GM12878 (cell line): ENCODE results near the gene RAD51B. TPM values are rescaled to one million over a fixed set of nuclear protein-coding genes. Genes with fewer than 3 reads are reported as not detected.

Experiments used
- ATAC-seq: fragments of 200-7000 bp; cut with Tn5 transposase; 3 replicates; pipeline ENCODE4 v1.9.1; 2020; ENCODE audit warnings: mild to moderate bottlenecking, moderate library complexity
- BruUV-seq: library from RNA; stranded (reverse); fragments of 400-500 nt; replicated peaks from 2 replicates; lab custom pipeline; 2021; lab: Mats Ljungman, UMichigan
- CTCF ChIA-PET: fragments of 300-600 bp; sonication (Branson Sonifier 250); formaldehyde crosslinking; extraction: SDS; loops from one replicate; lab custom pipeline; 2021; ENCODE audit warnings: inconsistent platforms; lab: Yijun Ruan, JAX
- POLR2A ChIA-PET: fragments of 350-600 bp; formaldehyde crosslinking; extraction: SDS; loops from one replicate; lab custom pipeline; 2021; ENCODE audit warnings: inconsistent platforms; lab: Charles Lee
- RAD21 ChIA-PET: fragments of 300-600 bp; sonication (Branson Sonifier 250); formaldehyde crosslinking; loops from one replicate; lab custom pipeline; 2023; ENCODE audit warnings: antibody characterized with exemption; ENCODE audit not compliant: unreplicated experiment; lab: Charles Lee
- SMC1A ChIA-PET: fragments of 300-600 bp; sonication (Branson Sonifier 250); formaldehyde crosslinking; loops from one replicate; lab custom pipeline; 2023; ENCODE audit not compliant: unreplicated experiment, uncharacterized antibody; lab: Charles Lee
- DNase-seq: peaks from one replicate; pipeline ENCODE4 v3.0.0-alpha.2; 2011; ENCODE audit warnings: low read depth, low spot score
- FAIRE-seq: peaks from 3 replicates; lab custom pipeline; 2011; peaks lifted over from hg19 to GRCh38; lab: Jason Lieb, UNC
- H2AFZ ChIP-seq: 2 replicates; pipeline ENCODE4 v1.6.0; 2011; ENCODE audit warnings: low read depth, low read length, control low read depth; ENCODE audit not compliant: control insufficient read depth
- H3K27ac ChIP-seq: 2 replicates; pipeline ENCODE4 v1.5.1; 2011; ENCODE audit warnings: control low read depth; ENCODE audit not compliant: control insufficient read depth, insufficient read depth
- H3K27me3 ChIP-seq, 2 experiments: replicated peaks in 1 of 2; 2 replicates each; pipeline versions ENCODE4 v1.6.0 to v1.6.1; 2011; ENCODE audit warnings: low read length in 1 of 2; ENCODE audit not compliant: control insufficient read depth in 2 of 2, insufficient read depth in 2 of 2
- H3K36me3 ChIP-seq, 2 experiments: 2 replicates each; pipeline ENCODE4 v1.5.1; 2011; ENCODE audit warnings: low read length in 1 of 2; ENCODE audit not compliant: control insufficient read depth in 2 of 2, insufficient read depth in 2 of 2
- H3K4me1 ChIP-seq: 2 replicates; pipeline ENCODE4 v1.6.1; 2011; ENCODE audit warnings: mild to moderate bottlenecking, low read length, moderate library complexity, mixed read lengths; ENCODE audit not compliant: control insufficient read depth, insufficient read depth
- H3K4me2 ChIP-seq: 2 replicates; pipeline ENCODE4 v1.6.0; 2011; ENCODE audit warnings: control low read depth; ENCODE audit not compliant: control insufficient read depth, insufficient read depth
- H3K4me3 ChIP-seq: fragments of 200-600 bp; sonication (generic); 2 replicates; pipeline ENCODE4 v1.5.1; 2016
- H3K79me2 ChIP-seq: 2 replicates; pipeline ENCODE4 v1.6.0; 2011; ENCODE audit warnings: low read length; ENCODE audit not compliant: control insufficient read depth, insufficient read depth
- H3K9ac ChIP-seq: 2 replicates; pipeline ENCODE4 v1.8.0; 2011; ENCODE audit warnings: low read length, control low read depth, mixed read lengths; ENCODE audit not compliant: control insufficient read depth, insufficient read depth
- H3K9me3 ChIP-seq: replicated peaks from 3 replicates; pipeline ENCODE4 v1.5.1; 2011; ENCODE audit warnings: mild to moderate bottlenecking, low read length; ENCODE audit not compliant: control insufficient read depth, insufficient read depth
- H4K20me1 ChIP-seq: 2 replicates; pipeline ENCODE4 v1.6.0; 2011; ENCODE audit not compliant: control insufficient read depth, insufficient read depth
- BCL3 ChIP-seq: IDR thresholded peaks from 2 replicates; pipeline ENCODE4 v1.6.1; 2011; ENCODE audit warnings: borderline replicate concordance, low read depth, mild to moderate bottlenecking, moderate library complexity, low read length; ENCODE audit not compliant: insufficient read depth, poor library complexity, severe bottlenecking
- CEBPZ ChIP-seq: fragments of 150-350 bp; IDR thresholded peaks from 2 replicates; pipeline ENCODE4 v1.6.1; 2016; ENCODE audit warnings: low read depth, low read length
- EGR1 ChIP-seq, 2 experiments: IDR thresholded peaks; 1 replicate in 1 of 2; 2 replicates in 1 of 2; pipeline ENCODE4 v1.6.1; 2011 to 2012; ENCODE audit warnings: low read depth in 2 of 2, low read length in 2 of 2, borderline replicate concordance in 1 of 2, mild to moderate bottlenecking in 1 of 2, moderate library complexity in 1 of 2
- ESRRA ChIP-seq: IDR thresholded peaks from 2 replicates; pipeline ENCODE4 v1.6.1; 2012; ENCODE audit warnings: mild to moderate bottlenecking, low read length, improper control_type of control experiment
- JUND ChIP-seq: IDR thresholded peaks from 2 replicates; pipeline ENCODE4 v1.6.1; 2012; ENCODE audit warnings: low read depth, mild to moderate bottlenecking, low read length, improper control_type of control experiment, moderate library complexity
- LARP7 ChIP-seq: fragments of 450-650 bp; IDR thresholded peaks from 2 replicates; pipeline ENCODE4 v1.6.1; 2017; ENCODE audit warnings: mild to moderate bottlenecking
- MEF2A ChIP-seq: IDR thresholded peaks from 2 replicates; pipeline ENCODE4 v1.6.1; 2011; ENCODE audit warnings: low read depth, mild to moderate bottlenecking, low read length, moderate library complexity; ENCODE audit not compliant: insufficient read depth
- NBN ChIP-seq: fragments of 450-650 bp; IDR thresholded peaks from 2 replicates; pipeline ENCODE4 v1.6.1; 2016
- PBX3 ChIP-seq: IDR thresholded peaks from 2 replicates; pipeline ENCODE4 v1.6.1; 2011; ENCODE audit warnings: mild to moderate bottlenecking, low read depth, low read length, moderate library complexity; ENCODE audit not compliant: insufficient replicate concordance
- TCF12 ChIP-seq: IDR thresholded peaks from 2 replicates; pipeline ENCODE4 v1.6.1; 2011; ENCODE audit warnings: low read depth, mild to moderate bottlenecking, low read length
- YY1 ChIP-seq: IDR thresholded peaks from 2 replicates; pipeline ENCODE4 v1.6.1; 2011; ENCODE audit warnings: low read depth, mild to moderate bottlenecking, low read length
- ZBTB4 ChIP-seq: fragments of 450-650 bp; formaldehyde crosslinking; IDR thresholded peaks from 2 replicates; pipeline ENCODE4 v1.4.0; 2022; ENCODE audit warnings: mild to moderate bottlenecking, moderate library complexity
- ZNF384 ChIP-seq: IDR thresholded peaks from 2 replicates; pipeline ENCODE4 v1.6.1; 2012; ENCODE audit warnings: low read depth, mild to moderate bottlenecking, low read length, improper control_type of control experiment, borderline replicate concordance
- WGBS: methylation state at CpG from one replicate; pipeline ENCODE4 v1.1.6; 2016; ENCODE audit warnings: low lambda C conversion rate; ENCODE audit not compliant: insufficient replicate concordance, insufficient coverage; ENCODE audit errors: missing lambda C conversion rate; 5-methylcytosine and 5-hydroxymethylcytosine counted together
- in situ Hi-C: fragments of 300-500 bp; cut with MboI; formaldehyde crosslinking; loops from 9 replicates; pipeline ENCODE4 v1.14.3; 2018; ENCODE audit warnings: mixed read lengths
- intact Hi-C: fragments of 100-400 bp; cut with micrococcal nuclease; formaldehyde crosslinking; loops from one replicate; pipeline ENCODE4 v1.14.2; 2022; ENCODE audit not compliant: unreplicated experiment
- polyA plus RNA-seq, 11 experiments: library from polyadenylated mRNA; depleted of rRNA in 4 of 11; unstranded in 6 of 11; stranded (reverse) in 5 of 11; fragments of >200 nt; fragmentation: Nextera tagmentation in 4 of 11; fragmentation: Illumina TruSeq in 1 of 11; extraction: Ambion mirVana in 4 of 11; extraction: Trizol in 1 of 11; gene quantifications; 1 replicate in 1 of 11; 2 replicates in 10 of 11; pipeline versions ENCODE4 v1.2.1 to v1.2.3, GENCODE V29; 2011 to 2016; ENCODE audit warnings: inconsistent platforms in 2 of 11, missing spikeins in 2 of 11, low read depth in 1 of 11
- total RNA-seq, 4 experiments: library from RNA; depleted of rRNA in 3 of 4; stranded (reverse); fragments of >200 nt in 3 of 4; fragmentation: Illumina TruSeq in 1 of 4; extraction: Trizol in 1 of 4; gene quantifications; 2 replicates each; pipeline versions ENCODE4 v1.2.1 to v1.2.3, GENCODE V29; 2013 to 2021

Gene RAD51B
- total and polyA plus RNA-seq, 10 of the 15 experiments (the other 5 are each of a cell fraction or from before 2014, with no cell fraction given) = 9.8 to 26.8 (median 21.3) TPM

GRCh38 chr14:67817750-67818438, 1.7 kb upstream of the RAD51B start:
- no peak overlapping the region for H3K9ac ChIP-seq
- in situ Hi-C loops = no loop called here
- no peak overlapping the region for H3K4me3 ChIP-seq
- intact Hi-C loops = no loop called here
- SMC1A ChIA-PET = interaction anchor here (0.6 to 1.3 kb wide), 4 partner anchors 64 to 562 kb away, joined by 3 to 6 read pairs (median 3); no protein-coding TSS in a partner anchor
- H2AFZ ChIP-seq = no peak overlapping the region
- no peak overlapping the region for H3K4me2 ChIP-seq
- H3K36me3 ChIP-seq = no peaks in the 10 kb centered on the region
- H3K27me3 ChIP-seq = no peaks in the 10 kb centered on the region
- WGBS = 89% methylated on average over 14 of the region's 14 CpGs
- peak overlapping the region; percentile 93 for H3K27ac ChIP-seq
- no peaks in the 10 kb centered on the region for H4K20me1 ChIP-seq
- H3K9me3 ChIP-seq = no peaks in the 10 kb centered on the region
- H3K4me1 ChIP-seq = peaks cover 15% of the 10 kb centered on the region
- no TSS peak for BruUV-seq
- DNase-seq (no peak), FAIRE-seq (no peak), ATAC-seq (no peak)
- H3K79me2 ChIP-seq = peaks cover 39% of the 10 kb centered on the region
- POLR2A ChIA-PET = interaction anchor here (0.6 to 1.3 kb wide), 7 partner anchors 149 to 868 kb away, joined by 3 to 4 read pairs (median 3); partner anchors contain the start of gene PIGH
- CTCF ChIA-PET = interaction anchor here (0.6 to 1.5 kb wide), 3 partner anchors 144 to 1830 kb away, joined by 3 to 4 read pairs (median 3); no protein-coding TSS in a partner anchor
- RAD21 ChIA-PET = no interaction called here
- TF ChIP-seq NBN (no peak), CEBPZ (no peak), ESRRA (no peak), TCF12 (no peak), EGR1 (IDR thresholded peaks at IDR 0.05; ENCODE audit: borderline replicate concordance in 1 of 2, low read depth in 2 of 2, low read length in 2 of 2) (no peak), PBX3 (no peak), BCL3 (no peak), LARP7 (no peak), ZNF384 (no peak), MEF2A (no peak), ZBTB4 (CRISPR knock-in tag) (no peak), YY1 (no peak), JUND (no peak)
